Inflammatory macrophage (primary cell): ENCODE data around the gene KLHL22.
"Not testable (repeated sequence)": the region's sequence is repeated elsewhere in the genome, so short reads cannot be mapped to it uniquely, and the experiment has no call there.

Experiments used
- DNase-seq, 2 donors: peaks; one replicate each; pipeline ENCODE4 v3.0.0-alpha.2; 2020 to 2022

Gene KLHL22

GRCh38 chr22:20415699-20416098 is 79.9 kb downstream of the KLHL22 start:
- DNase-seq: not testable (repeated sequence)

- DNase-seq: not testable (repeated sequence)
These were observed 80.4 kb downstream of the KLHL22 start for GRCh38 chr22:20415241-20415640.

GRCh38 chr22:20414450-20414849 is 81.1 kb downstream of the KLHL22 start:
- DNase-seq: no peak

GRCh38 chr22:20414059-20414440 is 81.5 kb downstream of the KLHL22 start:
- DNase-seq: no peak

- no peak for DNase-seq
These were observed 82.2 kb downstream of the KLHL22 start for GRCh38 chr22:20413217-20414058.

- DNase-seq: no peak
These were observed 83.0 kb downstream of the KLHL22 start for GRCh38 chr22:20412474-20413216.

GRCh38 chr22:20409385-20409784 is 86.2 kb downstream of the KLHL22 start:
- DNase-seq: not testable (repeated sequence)

- DNase-seq: no peak
These were observed 86.7 kb downstream of the KLHL22 start for GRCh38 chr22:20408891-20409290.

- no peak for DNase-seq
These were observed 87.8 kb downstream of the KLHL22 start for GRCh38 chr22:20407829-20408228.

- no peak for DNase-seq
These were observed 88.7 kb downstream of the KLHL22 start for GRCh38 chr22:20406686-20407408.

GRCh38 chr22:20405931-20406685 is 89.5 kb downstream of the KLHL22 start:
- DNase-seq: no peak

GRCh38 chr22:20405291-20405930 is 90.2 kb downstream of the KLHL22 start:
- DNase-seq: no peak

GRCh38 chr22:20404881-20405280 is 90.7 kb downstream of the KLHL22 start:
- DNase-seq: no peak

GRCh38 chr22:20403779-20404140 is 91.8 kb downstream of the KLHL22 start:
- DNase-seq: no peak

GRCh38 chr22:20402960-20403778 is 92.4 kb downstream of the KLHL22 start:
- no peak for DNase-seq

- no peak for DNase-seq
These were observed 94.1 kb downstream of the KLHL22 start for GRCh38 chr22:20401376-20402014.

GRCh38 chr22:20400606-20401375 is 94.8 kb downstream of the KLHL22 start:
- DNase-seq: no peak

- DNase-seq: no peak
These were observed 95.6 kb downstream of the KLHL22 start for GRCh38 chr22:20399866-20400605.

- no peak for DNase-seq
These were observed 97.2 kb downstream of the KLHL22 start for GRCh38 chr22:20398420-20398819.
